Gastrocnemius medialis (tissue), 4 donors: ENCODE results near the gene CERS6.

Source experiments
- CTCF ChIP-seq, 5 experiments: fragments of 450-650 bp in 3 of 5; fragments of 200-600 bp in 2 of 5; sonication (generic) in 2 of 5; IDR thresholded peaks in 4 of 5; conservative IDR thresholded peaks in 1 of 5; 1 replicate in 4 of 5; 2 replicates in 1 of 5; pipeline ENCODE4 v1.5.1; 2016 to 2019; ENCODE audit warnings: antibody characterized with exemption in 5 of 5, mild to moderate bottlenecking in 3 of 5, moderate library complexity in 3 of 5
- POLR2A ChIP-seq, 2 donors: fragments of 450-650 bp; IDR thresholded peaks; one replicate each; pipeline ENCODE4 v1.6.1; 2017; ENCODE audit warnings: antibody characterized with exemption in 2 of 2, mild to moderate bottlenecking in 2 of 2, moderate library complexity in 2 of 2

GRCh38 chr2:168504323-168504722 lies 48.3 kb downstream of the CERS6 start:
- TF ChIP-seq CTCF (IDR thresholded peaks at IDR 0.05 in 4 of 5, conservative IDR thresholded peaks at IDR 0.05 in 1 of 5) (no peak), POLR2A (IDR thresholded peaks at IDR 0.05) (no peak)
